Measurements from ENCODE around the gene DUXB. TPM values are rescaled to one million over a fixed set of nuclear protein-coding genes. Genes with fewer than 3 reads are reported as not detected.

The DUXB gene
- total RNA-seq, 4 donors from 2014 or later: not detected

GRCh38 chr16:75695708-75696107 lies 5.6 kb downstream of the DUXB start:
- 82 to 100% methylated on average over 1 to 6 of the region's 6 CpGs for WGBS, 2 donors (ENCODE audit: low coverage in 1 of 2)
- no peak for DNase-seq
- intact Hi-C loops (cut with DNase I; ENCODE audit: low total_unique reads): no loop called here

GRCh38 chr16:75687361-75687760 lies 13.9 kb downstream of the DUXB start:
- Histone ChIP-seq H3K4me3 (no peak overlapping the region), H3K27ac (no peak overlapping the region), H3K4me1 (no peaks in the 10 kb centered on the region), H3K27me3 (no peaks in the 10 kb centered on the region), H3K36me3 (no peaks in the 10 kb centered on the region), H3K9me3 (no peaks in the 10 kb centered on the region)
- TF ChIP-seq POLR2AphosphoS5 (IDR thresholded peaks at IDR 0.05): no peak
- no peak for TF ChIP-seq POLR2A (IDR thresholded peaks at IDR 0.05)
- no peak for TF ChIP-seq CTCF (IDR thresholded peaks at IDR 0.05)
- intact Hi-C loops (cut with DNase I; ENCODE audit: low total_unique reads): no loop called here
- no peak for DNase-seq
- in situ Hi-C loops (cut with MboI; ENCODE audit: low pct_ligation_motif_present in 1 of 4, low pct_unique_long_range_greater_than_20kb in 1 of 4, low sequenced_read_pairs in 3 of 4): no loop called here

More at GRCh38 chr16:75695708-75696107, 5.6 kb downstream of the DUXB start:
- Histone ChIP-seq H3K27ac (no peak overlapping the region), H3K36me3 (no peaks in the 10 kb centered on the region), H3K9me3 (no peaks in the 10 kb centered on the region), H3K4me3 (no peak overlapping the region), H3K4me1 (no peaks in the 10 kb centered on the region), H3K27me3 (no peaks in the 10 kb centered on the region)
- in situ Hi-C loops (cut with MboI; ENCODE audit: low pct_ligation_motif_present in 1 of 4, low pct_unique_long_range_greater_than_20kb in 1 of 4, low sequenced_read_pairs in 3 of 4): no loop called here
- TF ChIP-seq POLR2AphosphoS5 (IDR thresholded peaks at IDR 0.05): no peak
- TF ChIP-seq EP300 (IDR thresholded peaks at IDR 0.05; ENCODE audit: low read depth): no peak
- TF ChIP-seq POLR2A (IDR thresholded peaks at IDR 0.05): no peak
- peak in 1 of 5 experiments; percentile 13 for TF ChIP-seq CTCF (IDR thresholded peaks at IDR 0.05)

GRCh38 chr16:75682308-75682707 lies 19.0 kb downstream of the DUXB start:
- Histone ChIP-seq H3K27me3 (no peaks in the 10 kb centered on the region), H3K27ac (no peak overlapping the region), H3K4me3 (no peak overlapping the region), H3K9me3 (no peaks in the 10 kb centered on the region), H3K4me1 (no peaks in the 10 kb centered on the region), H3K36me3 (no peaks in the 10 kb centered on the region)
- in situ Hi-C loops (cut with MboI; ENCODE audit: low pct_ligation_motif_present in 1 of 4, low pct_unique_long_range_greater_than_20kb in 1 of 4, low sequenced_read_pairs in 3 of 4): no loop called here
- DNase-seq: no peak
- 83 to 90% methylated on average over 11 to 14 of the region's 14 CpGs for WGBS, 2 donors (ENCODE audit: low coverage in 1 of 2)
- intact Hi-C loops (cut with DNase I; ENCODE audit: low total_unique reads): no loop called here
- no peak for TF ChIP-seq EP300 (IDR thresholded peaks at IDR 0.05; ENCODE audit: low read depth)
- TF ChIP-seq POLR2AphosphoS5 (IDR thresholded peaks at IDR 0.05): no peak
- no peak for TF ChIP-seq POLR2A (IDR thresholded peaks at IDR 0.05)
- no peak for TF ChIP-seq CTCF (IDR thresholded peaks at IDR 0.05)

GRCh38 chr16:75679366-75679765 lies 21.9 kb downstream of the DUXB start:
- H3K27ac ChIP-seq: no peak overlapping the region
- no peaks in the 10 kb centered on the region for H3K27me3 ChIP-seq
- 86 to 91% methylated on average over 5 of the region's 5 CpGs for WGBS, 2 donors (ENCODE audit: low coverage in 1 of 2)
- intact Hi-C loops (cut with DNase I; ENCODE audit: low total_unique reads) (no loop called here), in situ Hi-C loops (cut with MboI; ENCODE audit: low pct_ligation_motif_present in 1 of 4, low pct_unique_long_range_greater_than_20kb in 1 of 4, low sequenced_read_pairs in 3 of 4) (no loop called here)
- no peak overlapping the region for H3K4me3 ChIP-seq
- H3K9me3 ChIP-seq: no peaks in the 10 kb centered on the region
- no peaks in the 10 kb centered on the region for H3K36me3 ChIP-seq
- no peak for TF ChIP-seq POLR2AphosphoS5 (IDR thresholded peaks at IDR 0.05)
- TF ChIP-seq EP300 (IDR thresholded peaks at IDR 0.05; ENCODE audit: low read depth): no peak
- no peak for TF ChIP-seq POLR2A (IDR thresholded peaks at IDR 0.05)
- no peak for TF ChIP-seq CTCF (IDR thresholded peaks at IDR 0.05)
- H3K4me1 ChIP-seq: no peaks in the 10 kb centered on the region
- DNase-seq: no peak

All from transverse colon (tissue), 4 donors.